ENCODE measurements around the gene BCAS1. TPM values are rescaled to one million over a fixed set of nuclear protein-coding genes. Genes with fewer than 3 reads are reported as not detected.

The BCAS1 gene
- total RNA-seq, 1 experiment from 2014 or later: 0.17 TPM

DNA sequence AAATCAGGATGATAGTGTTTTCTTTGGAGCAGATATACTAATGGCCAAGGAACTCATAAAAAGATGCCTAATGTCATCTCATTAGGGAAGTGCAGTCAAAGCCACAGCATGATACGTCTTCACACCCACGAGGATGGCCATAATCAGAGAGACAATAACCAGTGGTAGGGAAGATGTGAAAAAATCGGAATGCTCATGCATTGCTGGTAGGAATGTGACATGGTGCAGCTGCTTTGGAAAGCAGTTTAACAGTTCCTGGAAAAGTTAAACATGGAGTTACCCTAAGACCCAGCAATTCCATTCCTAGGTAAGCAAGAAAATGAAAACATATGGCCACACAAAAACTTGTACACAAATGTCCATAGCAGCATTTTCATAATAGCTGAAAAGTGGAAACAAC, 29.9 kb downstream of the BCAS1 start (continued):
- TF ChIP-seq CTCF (IDR thresholded peaks at IDR 0.05 in 2 of 3, conservative IDR thresholded peaks at IDR 0.05 in 1 of 3; ENCODE audit: borderline replicate concordance in 1 of 3, insufficient read depth in 1 of 3, low read depth in 2 of 3, low read length in 2 of 3): no peak

- H3K27me3 ChIP-seq (ENCODE audit: insufficient read depth, low read length): no peaks in the 10 kb centered on the region
- H4K20me1 ChIP-seq (ENCODE audit: insufficient read depth): no peaks in the 10 kb centered on the region
- H3K36me3 ChIP-seq (ENCODE audit: control insufficient read depth in 1 of 2, insufficient read depth in 2 of 2, low read length in 2 of 2): no peaks in the 10 kb centered on the region
- no TSS peak for BruUV-seq (replicated peaks)
- ChIA-PET POLR2A (no interaction called here), RAD21 (ENCODE audit: low non-redundant PET in 1 of 2, low total read pairs in 2 of 2, uncharacterized antibody in 2 of 2, unreplicated experiment in 2 of 2) (no interaction called here), CTCF (no interaction called here)
- no peak overlapping the region for H3K27ac ChIP-seq (ENCODE audit: low read depth, low read length)
- H3K4me2 ChIP-seq (ENCODE audit: low read length): no peak overlapping the region
- H3K9me3 ChIP-seq (ENCODE audit: control insufficient read depth in 1 of 2, insufficient read depth in 1 of 2, low read depth in 1 of 2, low read length in 2 of 2): no peaks in the 10 kb centered on the region
- no peak overlapping the region for H3K4me3 ChIP-seq (replicated peaks in 1 of 2; ENCODE audit: low read depth in 1 of 2, low read length in 2 of 2)
- DNase-seq (ENCODE audit: low read depth, low spot score): no peak
- H3K9ac ChIP-seq (ENCODE audit: low read length): no peak overlapping the region
- no peak for TF ChIP-seq TCF7L2 (IDR thresholded peaks at IDR 0.05; ENCODE audit: borderline replicate concordance, extremely low read depth, insufficient read depth, insufficient read length)
- no peak for TF ChIP-seq CTCF (IDR thresholded peaks at IDR 0.05 in 2 of 3, conservative IDR thresholded peaks at IDR 0.05 in 1 of 3; ENCODE audit: borderline replicate concordance in 1 of 3, insufficient read depth in 1 of 3, low read depth in 2 of 3, low read length in 2 of 3)
- TF ChIP-seq CBX3 (IDR thresholded peaks at IDR 0.05; ENCODE audit: low read depth): no peak
- TF ChIP-seq, protein P1, sequence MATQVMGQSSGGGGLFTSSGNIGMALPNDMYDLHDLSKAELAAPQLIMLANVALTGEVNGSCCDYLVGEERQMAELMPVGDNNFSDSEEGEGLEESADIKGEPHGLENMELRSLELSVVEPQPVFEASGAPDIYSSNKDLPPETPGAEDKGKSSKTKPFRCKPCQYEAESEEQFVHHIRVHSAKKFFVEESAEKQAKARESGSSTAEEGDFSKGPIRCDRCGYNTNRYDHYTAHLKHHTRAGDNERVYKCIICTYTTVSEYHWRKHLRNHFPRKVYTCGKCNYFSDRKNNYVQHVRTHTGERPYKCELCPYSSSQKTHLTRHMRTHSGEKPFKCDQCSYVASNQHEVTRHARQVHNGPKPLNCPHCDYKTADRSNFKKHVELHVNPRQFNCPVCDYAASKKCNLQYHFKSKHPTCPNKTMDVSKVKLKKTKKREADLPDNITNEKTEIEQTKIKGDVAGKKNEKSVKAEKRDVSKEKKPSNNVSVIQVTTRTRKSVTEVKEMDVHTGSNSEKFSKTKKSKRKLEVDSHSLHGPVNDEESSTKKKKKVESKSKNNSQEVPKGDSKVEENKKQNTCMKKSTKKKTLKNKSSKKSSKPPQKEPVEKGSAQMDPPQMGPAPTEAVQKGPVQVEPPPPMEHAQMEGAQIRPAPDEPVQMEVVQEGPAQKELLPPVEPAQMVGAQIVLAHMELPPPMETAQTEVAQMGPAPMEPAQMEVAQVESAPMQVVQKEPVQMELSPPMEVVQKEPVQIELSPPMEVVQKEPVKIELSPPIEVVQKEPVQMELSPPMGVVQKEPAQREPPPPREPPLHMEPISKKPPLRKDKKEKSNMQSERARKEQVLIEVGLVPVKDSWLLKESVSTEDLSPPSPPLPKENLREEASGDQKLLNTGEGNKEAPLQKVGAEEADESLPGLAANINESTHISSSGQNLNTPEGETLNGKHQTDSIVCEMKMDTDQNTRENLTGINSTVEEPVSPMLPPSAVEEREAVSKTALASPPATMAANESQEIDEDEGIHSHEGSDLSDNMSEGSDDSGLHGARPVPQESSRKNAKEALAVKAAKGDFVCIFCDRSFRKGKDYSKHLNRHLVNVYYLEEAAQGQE (IDR thresholded peaks at IDR 0.05; ENCODE audit: low read depth): no peak
- no peak for TF ChIP-seq POLR2A (IDR thresholded peaks at IDR 0.05; ENCODE audit: borderline replicate concordance, extremely low read depth, insufficient read depth, insufficient read length)
- no peak for TF ChIP-seq ELF1 (IDR thresholded peaks at IDR 0.05; ENCODE audit: borderline replicate concordance, low read depth)
- no peak for TF ChIP-seq EZH2 (IDR thresholded peaks at IDR 0.05)
- TF ChIP-seq ZNF274 (IDR thresholded peaks at IDR 0.05; ENCODE audit: low read depth, low read length): no peak
- no peak for TF ChIP-seq ATF3 (IDR thresholded peaks at IDR 0.05)
- TF ChIP-seq EGR1 (IDR thresholded peaks at IDR 0.05; ENCODE audit: low read depth): no peak
- H2AFZ ChIP-seq (ENCODE audit: low read depth, low read length, poor library complexity, severe bottlenecking): no peak overlapping the region
- no peaks in the 10 kb centered on the region for H3K4me1 ChIP-seq (ENCODE audit: control insufficient read depth in 1 of 2, insufficient read depth in 2 of 2, low read length in 2 of 2)
- no peaks in the 10 kb centered on the region for H3K9me2 ChIP-seq (ENCODE audit: insufficient read depth)
- intact Hi-C loops (cut with micrococcal nuclease): no loop called here
- H3K79me2 ChIP-seq (ENCODE audit: insufficient read depth, low read length): no peaks in the 10 kb centered on the region
- no peak for ATAC-seq
Measured at GRCh38 chr20:54038961-54039360, 31.4 kb downstream of the BCAS1 start.
